PC-9 (cell line): ENCODE results near the gene RPS15.

Experiments
- CTCF ChIP-seq: fragments of 200-600 bp; sonication (generic); conservative IDR thresholded peaks from 2 replicates; pipeline ENCODE4 v1.6.1; 2017; ENCODE audit warnings: mixed run types, antibody characterized with exemption, mild to moderate bottlenecking, moderate library complexity
- EZH2 ChIP-seq: fragments of 200-600 bp; sonication (generic); IDR thresholded peaks from 2 replicates; pipeline ENCODE4 v1.8.0; 2017; ENCODE audit warnings: antibody characterized with exemption, low read depth

GRCh38 chr19:1406774-1407527, 31.2 kb upstream of the RPS15 start:
- TF ChIP-seq EZH2 (no peak), CTCF (peak; percentile 60)
